Caco-2 (cell line): ENCODE results near the gene UQCC2. TPM values are rescaled to one million over a fixed set of nuclear protein-coding genes. Genes with fewer than 3 reads are reported as not detected.

Experiments
- BruUV-seq: library from RNA; stranded (reverse); fragments of 400-500 nt; replicated peaks from 2 replicates; lab custom pipeline; 2021; lab: Mats Ljungman, UMichigan
- CTCF ChIA-PET: fragments of 300-600 bp; sonication (Branson Sonifier 250); formaldehyde crosslinking; loops from one replicate; lab custom pipeline; 2022; ENCODE audit warnings: antibody characterized with exemption; lab: Charles Lee
- POLR2A ChIA-PET: fragments of 300-600 bp; sonication (Branson Sonifier 250); formaldehyde crosslinking; loops from one replicate; lab custom pipeline; 2022; ENCODE audit warnings: antibody characterized with exemption; lab: Charles Lee
- DNase-seq, 2 experiments: peaks; one replicate each; pipeline versions ENCODE4 v3.0.0 to v3.0.0-alpha.2; 2020 to 2022
- H3K27me3 ChIP-seq: replicated peaks from 2 replicates; pipeline ENCODE4 v1.6.0; 2011; ENCODE audit warnings: low read length; ENCODE audit not compliant: control insufficient read depth, insufficient read depth
- H3K36me3 ChIP-seq: 2 replicates; pipeline ENCODE4 v1.5.1; 2011; ENCODE audit warnings: low read length; ENCODE audit not compliant: control insufficient read depth, insufficient read depth
- H3K4me1 ChIP-seq: fragments of 250-450 bp; sonication (Bioruptor Pico); 2 replicates; pipeline ENCODE4 v1.5.1; 2020; ENCODE audit warnings: mild to moderate bottlenecking
- H3K4me3 ChIP-seq: 2 replicates; pipeline ENCODE4 v1.5.1; 2011; ENCODE audit warnings: low read depth, mild to moderate bottlenecking, control low read depth, low read length
- H3K9me3 ChIP-seq: fragments of 250-450 bp; sonication (Bioruptor Pico); 2 replicates; pipeline ENCODE4 v1.5.1; 2020; ENCODE audit warnings: mild to moderate bottlenecking, moderate library complexity
- H3K27ac Mint-ChIP-seq: one replicate; pipeline ENCODE4 v1.8.0; 2022; ENCODE audit warnings: mixed read lengths; ENCODE audit not compliant: unreplicated experiment
- H3K27me3 Mint-ChIP-seq: one replicate; pipeline ENCODE4 v1.8.0; 2022; ENCODE audit warnings: mixed read lengths; ENCODE audit not compliant: insufficient read depth, unreplicated experiment
- H3K36me3 Mint-ChIP-seq: one replicate; pipeline ENCODE4 v1.8.0; 2022; ENCODE audit warnings: mild to moderate bottlenecking, mixed read lengths; ENCODE audit not compliant: insufficient read depth, unreplicated experiment
- H3K4me1 Mint-ChIP-seq: one replicate; pipeline ENCODE4 v1.8.0; 2022; ENCODE audit warnings: low read depth, mixed read lengths; ENCODE audit not compliant: unreplicated experiment
- H3K4me3 Mint-ChIP-seq: one replicate; pipeline ENCODE4 v1.8.0; 2022; ENCODE audit warnings: mild to moderate bottlenecking, moderate library complexity, mixed read lengths; ENCODE audit not compliant: unreplicated experiment
- H3K9me3 Mint-ChIP-seq: one replicate; pipeline ENCODE4 v1.8.0; 2022; ENCODE audit warnings: mixed read lengths; ENCODE audit not compliant: unreplicated experiment
- CTCF ChIP-seq, 2 experiments: fragments of 200-600 bp in 1 of 2; IDR thresholded peaks; 1 replicate in 1 of 2; 2 replicates in 1 of 2; pipeline versions ENCODE4 v1.5.1 to v1.8.0; 2011 to 2022; ENCODE audit warnings: antibody characterized with exemption in 1 of 2, control low read depth in 1 of 2, inconsistent platforms in 1 of 2, low read depth in 1 of 2, low read length in 1 of 2, mild to moderate bottlenecking in 1 of 2, moderate library complexity in 1 of 2; ENCODE audit not compliant: insufficient read depth in 1 of 2, severe bottlenecking in 1 of 2, unreplicated experiment in 1 of 2
- intact Hi-C: fragments of 100-400 bp; cut with micrococcal nuclease; formaldehyde crosslinking; loops from one replicate; pipeline ENCODE4 v1.10.0; 2022; ENCODE audit not compliant: unreplicated experiment
- total RNA-seq: library from RNA; stranded (reverse); gene quantifications from 2 replicates; pipeline ENCODE4 v1.2.3, GENCODE V29; 2022

UQCC2 gene
- total RNA-seq, 1 experiment from 2014 or later: 122 TPM

- BruUV-seq: no TSS peak
- ChIA-PET POLR2A (no interaction called here), CTCF (interaction anchor here (0.6 to 1.6 kb wide), 3 partner anchors 17 to 104 kb away, joined by 3 to 5 read pairs (median 4); partner anchors contain the start of gene UQCC2)
- Histone ChIP-seq H3K4me3 (no peak overlapping the region), H3K27me3 (no peaks in the 10 kb centered on the region), H3K9me3 (no peaks in the 10 kb centered on the region), H3K4me1 (peaks cover 8% of the 10 kb centered on the region), H3K36me3 (peaks cover 15% of the 10 kb centered on the region)
- H3K27me3 Mint-ChIP-seq: no peaks in the 10 kb centered on the region
- no peaks in the 10 kb centered on the region for H3K9me3 Mint-ChIP-seq
- TF ChIP-seq CTCF (IDR thresholded peaks at IDR 0.05; ENCODE audit: insufficient read depth in 1 of 2, low read depth in 1 of 2, low read length in 1 of 2, severe bottlenecking in 1 of 2, unreplicated experiment in 1 of 2): no peak
- DNase-seq: no peak
- intact Hi-C loops: no loop called here
- H3K4me3 Mint-ChIP-seq: no peak overlapping the region
- H3K36me3 Mint-ChIP-seq: peaks cover 74% of the 10 kb centered on the region
- no peak overlapping the region for H3K27ac Mint-ChIP-seq
- H3K4me1 Mint-ChIP-seq: peaks cover 8% of the 10 kb centered on the region
These were observed 17.0 kb downstream of the UQCC2 start for GRCh38 chr6:33694401-33694931.

GRCh38 chr6:33693186-33694105 lies 18.1 kb downstream of the UQCC2 start:
- TF ChIP-seq CTCF (IDR thresholded peaks at IDR 0.05; ENCODE audit: insufficient read depth in 1 of 2, low read depth in 1 of 2, low read length in 1 of 2, severe bottlenecking in 1 of 2, unreplicated experiment in 1 of 2): no peak
- Mint-ChIP-seq H3K36me3 (peaks cover 83% of the 10 kb centered on the region), H3K4me1 (peaks cover 8% of the 10 kb centered on the region), H3K4me3 (no peak overlapping the region), H3K9me3 (no peaks in the 10 kb centered on the region), H3K27me3 (no peaks in the 10 kb centered on the region), H3K27ac (no peak overlapping the region)
- ChIA-PET CTCF (interaction anchor here (0.6 to 1.6 kb wide), 3 partner anchors 18 to 103 kb away, joined by 3 to 5 read pairs (median 4); partner anchors contain the start of gene UQCC2), POLR2A (no interaction called here)
- Histone ChIP-seq H3K36me3 (peaks cover 14% of the 10 kb centered on the region), H3K4me3 (no peak overlapping the region), H3K27me3 (no peaks in the 10 kb centered on the region), H3K9me3 (no peaks in the 10 kb centered on the region), H3K4me1 (peaks cover 8% of the 10 kb centered on the region)
- no peak for DNase-seq
- no TSS peak for BruUV-seq
- intact Hi-C loops: no loop called here

- CTCF ChIA-PET: no interaction called here
- no peak for DNase-seq
- Mint-ChIP-seq H3K27ac (peak overlapping the region; percentile 42), H3K9me3 (no peaks in the 10 kb centered on the region), H3K4me1 (peaks cover 8% of the 10 kb centered on the region), H3K4me3 (no peak overlapping the region), H3K27me3 (no peaks in the 10 kb centered on the region), H3K36me3 (peaks cover 77% of the 10 kb centered on the region)
- intact Hi-C loops: no loop called here
- BruUV-seq: no TSS peak
- H3K36me3 ChIP-seq: peaks cover 9% of the 10 kb centered on the region
- no peak overlapping the region for H3K4me3 ChIP-seq
- peaks cover 8% of the 10 kb centered on the region for H3K4me1 ChIP-seq
- no peaks in the 10 kb centered on the region for H3K27me3 ChIP-seq
- TF ChIP-seq CTCF (IDR thresholded peaks at IDR 0.05; ENCODE audit: insufficient read depth in 1 of 2, low read depth in 1 of 2, low read length in 1 of 2, severe bottlenecking in 1 of 2, unreplicated experiment in 1 of 2): no peak
- POLR2A ChIA-PET: no interaction called here
- no peaks in the 10 kb centered on the region for H3K9me3 ChIP-seq
These were observed 18.7 kb downstream of the UQCC2 start for GRCh38 chr6:33692760-33693158.
